ENCODE measurements around the gene SF3B5. TPM values are rescaled to one million over a fixed set of nuclear protein-coding genes. Genes with fewer than 3 reads are reported as not detected.

Gene SF3B5
- total RNA-seq, 1 donor from 2014 or later: 114 TPM

DNA sequence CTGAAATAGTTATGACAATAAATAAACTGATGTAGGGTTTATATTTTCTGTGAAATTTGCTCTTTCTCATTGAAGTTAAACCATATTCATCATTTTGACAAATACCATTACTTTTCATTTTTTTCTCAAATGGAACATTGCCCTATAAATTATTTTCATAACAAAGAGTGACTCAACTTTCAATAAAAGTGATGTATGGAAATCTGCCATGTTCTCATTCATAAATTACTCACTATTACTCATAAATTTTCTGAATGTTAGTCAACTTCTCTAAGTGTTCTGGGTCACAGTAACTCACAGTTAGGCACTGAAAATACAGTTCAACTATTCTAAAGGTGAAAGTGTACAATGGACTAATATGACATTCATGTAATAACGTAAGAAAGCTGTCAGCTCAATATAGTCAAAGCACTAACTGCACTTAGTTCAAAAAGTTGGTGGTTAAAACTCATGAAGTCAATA, 35.9 kb upstream of the SF3B5 start:
- no peak for TF ChIP-seq CTCF (IDR thresholded peaks at IDR 0.05)
- intact Hi-C loops (cut with DNase I): no loop called here
- H3K9me3 ChIP-seq: no peaks in the 10 kb centered on the region
- ATAC-seq: no peak
- no peaks in the 10 kb centered on the region for H3K27me3 ChIP-seq
- H3K4me1 ChIP-seq: no peaks in the 10 kb centered on the region
- no peak overlapping the region for H3K4me3 ChIP-seq
- H3K27ac ChIP-seq: no peak overlapping the region
- no peaks in the 10 kb centered on the region for H3K36me3 ChIP-seq
- no peak for DNase-seq

DNA sequence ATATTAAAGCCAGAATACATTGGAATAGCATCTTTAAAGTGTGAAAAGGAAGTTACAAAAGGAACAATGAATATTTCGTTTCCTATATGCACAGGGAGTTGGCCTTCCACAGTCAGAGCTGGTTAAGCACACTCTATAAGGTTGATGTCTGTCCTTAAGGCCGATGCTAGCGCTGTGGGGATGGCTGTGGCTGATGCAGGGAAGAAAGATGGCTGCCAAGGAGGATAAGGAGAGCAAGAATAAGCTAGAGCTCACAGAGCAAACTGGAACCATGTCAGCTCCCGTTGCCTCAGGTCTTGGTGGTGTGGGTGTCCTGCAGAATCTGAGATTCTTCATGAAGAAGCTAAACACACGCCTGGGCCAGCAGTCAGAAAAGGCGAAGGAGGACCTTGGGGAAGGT, 34.1 kb upstream of the SF3B5 start:
- Histone ChIP-seq H3K9me3 (no peaks in the 10 kb centered on the region), H3K4me3 (no peak overlapping the region), H3K4me1 (no peaks in the 10 kb centered on the region), H3K27ac (no peak overlapping the region), H3K36me3 (no peaks in the 10 kb centered on the region), H3K27me3 (no peaks in the 10 kb centered on the region)
- no peak for TF ChIP-seq CTCF (IDR thresholded peaks at IDR 0.05)
- intact Hi-C loops (cut with DNase I): no loop called here
- ATAC-seq: no peak
- no peak for DNase-seq

DNA sequence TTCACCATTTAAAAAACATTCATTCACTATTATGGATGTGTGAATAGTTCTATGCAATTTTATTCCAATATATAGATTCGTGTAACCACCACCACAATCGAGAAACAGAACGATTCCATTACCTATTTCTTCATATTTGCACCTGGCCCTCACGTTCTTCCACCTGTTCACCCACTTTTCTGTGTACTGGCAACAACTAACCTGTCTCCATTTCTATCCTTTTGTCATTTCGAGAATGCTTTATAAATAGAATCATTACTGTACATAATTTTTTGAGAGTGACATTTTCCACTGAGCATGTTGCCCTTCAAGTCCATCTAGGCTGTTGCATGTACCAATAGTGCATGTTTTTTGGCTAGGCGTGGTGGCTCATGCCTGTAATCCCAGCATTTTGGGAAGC, 31.7 kb upstream of the SF3B5 start:
- Histone ChIP-seq H3K27ac (no peak overlapping the region), H3K9me3 (no peaks in the 10 kb centered on the region), H3K36me3 (no peaks in the 10 kb centered on the region), H3K4me3 (no peak overlapping the region), H3K27me3 (no peaks in the 10 kb centered on the region), H3K4me1 (no peaks in the 10 kb centered on the region)
- ATAC-seq (no peak), DNase-seq (no peak)
- no peak for TF ChIP-seq CTCF (IDR thresholded peaks at IDR 0.05)
- intact Hi-C loops (cut with DNase I): no loop called here

DNA sequence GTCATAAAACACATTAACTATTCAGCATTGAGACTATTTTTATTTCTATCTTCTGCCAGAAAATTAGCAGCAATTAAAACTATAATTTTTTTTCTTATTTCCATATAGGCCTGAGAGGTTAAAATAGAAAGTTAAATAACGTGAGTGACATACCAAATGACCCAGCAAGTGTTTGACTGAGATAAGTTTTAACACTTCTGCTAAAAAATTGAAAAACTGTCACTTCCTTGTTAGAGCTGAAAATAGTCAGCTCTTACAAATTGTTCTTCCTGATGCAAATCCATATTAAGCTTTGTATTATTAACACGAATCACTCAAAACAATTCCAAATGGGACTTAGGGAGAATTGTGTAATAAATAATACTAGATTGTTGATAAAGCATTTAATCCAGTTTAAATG, 28.5 kb upstream of the SF3B5 start:
- intact Hi-C loops (cut with DNase I): no loop called here
- no peak overlapping the region for H3K4me3 ChIP-seq
- H3K36me3 ChIP-seq: no peaks in the 10 kb centered on the region
- no peaks in the 10 kb centered on the region for H3K27me3 ChIP-seq
- no peaks in the 10 kb centered on the region for H3K4me1 ChIP-seq
- no peak overlapping the region for H3K27ac ChIP-seq
- no peaks in the 10 kb centered on the region for H3K9me3 ChIP-seq
- no peak for DNase-seq
- no peak for TF ChIP-seq CTCF (IDR thresholded peaks at IDR 0.05)
- ATAC-seq: no peak

GRCh38 chr6:144123421-144123820, 28.0 kb upstream of the SF3B5 start:
- Histone ChIP-seq H3K27me3 (no peaks in the 10 kb centered on the region), H3K27ac (no peak overlapping the region), H3K4me3 (no peak overlapping the region), H3K9me3 (no peaks in the 10 kb centered on the region), H3K4me1 (no peaks in the 10 kb centered on the region), H3K36me3 (no peaks in the 10 kb centered on the region)
- intact Hi-C loops (cut with DNase I): no loop called here
- TF ChIP-seq CTCF (IDR thresholded peaks at IDR 0.05): no peak
- DNase-seq (no peak), ATAC-seq (peak; percentile 50)

- ATAC-seq: no peak
Observed at GRCh38 chr6:144122861-144123260, 27.5 kb upstream of the SF3B5 start.

More at GRCh38 chr6:144122861-144123260, 27.5 kb upstream of the SF3B5 start:
- intact Hi-C loops (cut with DNase I): no loop called here
- no peaks in the 10 kb centered on the region for H3K27me3 ChIP-seq
- no peaks in the 10 kb centered on the region for H3K4me1 ChIP-seq
- no peaks in the 10 kb centered on the region for H3K36me3 ChIP-seq
- DNase-seq: no peak
- H3K4me3 ChIP-seq: no peak overlapping the region
- no peak overlapping the region for H3K27ac ChIP-seq
- no peaks in the 10 kb centered on the region for H3K9me3 ChIP-seq
- no peak for TF ChIP-seq CTCF (IDR thresholded peaks at IDR 0.05)

Measured in upper lobe of right lung (tissue), 1 donor.